Measurements from ENCODE around the gene PIKFYVE. TPM values are rescaled to one million over a fixed set of nuclear protein-coding genes. Genes with fewer than 3 reads are reported as not detected.
"Not testable (repeated sequence)": the region's sequence is repeated elsewhere in the genome, so short reads cannot be mapped to it uniquely, and the experiment has no call there.

Gene PIKFYVE
- total RNA-seq (2021) (28.8 and 32.1 TPM in 2 replicates), Bru-seq, nascent RNA (percentile 86 among the genes with signal in this experiment), BruChase-seq, experiment 1, labeled RNA remaining after a 2-hour chase (percentile 91 among the genes with signal in this experiment), BruChase-seq, experiment 2, labeled RNA remaining after a 6-hour chase (percentile 81 among the genes with signal in this experiment)
- long read RNA-seq, full-length matches to known transcripts: 2 of 11 reads
- long read RNA-seq, partial matches to known transcripts: 3 of 11 reads
- long read RNA-seq, other reads (novel, unspliced or antisense): 6 of 11 reads

DNA sequence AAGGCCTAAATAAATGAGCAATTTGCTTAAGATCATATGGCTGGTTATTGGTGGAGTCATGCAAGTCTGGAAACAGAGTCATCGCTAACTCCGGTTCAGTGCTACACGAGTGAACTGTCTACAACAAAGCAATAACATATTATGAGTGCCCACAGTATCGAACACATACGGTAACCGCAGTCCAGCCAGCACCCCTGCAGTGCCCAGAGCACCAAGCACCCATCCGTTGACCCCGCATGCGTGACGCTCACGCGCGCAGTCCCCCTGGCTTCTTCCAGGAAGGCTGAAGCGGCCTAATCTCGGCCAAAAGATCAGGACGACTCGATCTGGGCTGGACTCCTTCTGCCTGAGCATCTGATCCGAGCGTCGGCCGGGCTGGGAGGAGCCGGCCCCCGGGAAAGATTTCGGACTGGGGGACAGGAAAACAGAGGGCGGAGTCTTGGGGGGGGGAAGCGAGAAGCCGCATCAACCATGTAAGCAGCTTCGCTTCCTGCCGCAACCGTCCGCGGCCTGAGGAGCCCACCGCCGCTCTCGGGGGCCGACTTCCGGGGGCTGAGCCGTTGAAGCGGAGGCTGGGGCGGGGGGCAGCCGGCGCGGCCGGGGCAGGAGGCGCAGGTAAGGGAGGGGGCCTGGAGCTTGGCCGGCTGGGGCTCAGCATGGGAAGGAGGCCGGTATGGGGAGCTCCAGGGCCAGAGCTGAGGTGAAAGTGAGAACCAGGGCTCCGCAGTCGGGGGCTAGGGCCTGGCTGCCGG, at the start of gene PIKFYVE:
PIKFYVE (plus strand) TSS at position 455 of the 752 bp plus-strand sequence. CDS start 5,265 bp downstream, outside the sequence.
- DNase-seq (ENCODE audit: low spot score): peak; percentile 97
- peak within 1 kb of the TSS; percentile 89 for H3K27ac ChIP-seq (ENCODE audit: low read depth, low read length, poor library complexity, severe bottlenecking)
- intact Hi-C loops (cut with micrococcal nuclease; ENCODE audit: unreplicated experiment): loop anchor here (10.0 kb wide), 1 partner anchor 641 kb away; the partner anchor contains the start of gene METTL21A
- H3K4me3 ChIP-seq (ENCODE audit: low read depth, low read length, poor library complexity, severe bottlenecking): peak within 1 kb of the TSS; percentile 86
- no TSS peak for BruUV-seq (replicated peaks)
- ChIA-PET CTCF (interaction anchor here (0.6 to 1.2 kb wide), 3 partner anchors 11 to 34 kb away, joined by 3 to 4 read pairs (median 3); partner anchors contain the start of gene IDH1), POLR2A (ENCODE audit: low non-redundant PET) (no interaction called here)
- peaks cover 17% of the 10 kb centered on the region for H3K4me1 ChIP-seq (ENCODE audit: insufficient read depth, low read length, poor library complexity, severe bottlenecking)
- no peaks in the 10 kb centered on the region for H3K36me3 ChIP-seq (ENCODE audit: insufficient read depth, low read length, poor library complexity, severe bottlenecking)
- peaks cover 7% of the 10 kb centered on the region for H3K9me3 ChIP-seq (ENCODE audit: low read depth, low read length, poor library complexity, severe bottlenecking)
- TF ChIP-seq CTCF (conservative IDR thresholded peaks at IDR 0.05; ENCODE audit: low read depth, low read length) (no peak), EZH2 (IDR thresholded peaks at IDR 0.05; ENCODE audit: borderline replicate concordance, low read depth, low read length, poor library complexity, severe bottlenecking) (no peak)
- no peaks in the 10 kb centered on the region for H3K27me3 ChIP-seq (replicated peaks; ENCODE audit: insufficient read depth, low read depth, low read length, poor library complexity)

GRCh38 chr2:208221873-208222272, 44.2 kb upstream of the PIKFYVE start:
- H3K27me3 ChIP-seq (replicated peaks; ENCODE audit: insufficient read depth, low read depth, low read length, poor library complexity); H3K27ac ChIP-seq (ENCODE audit: low read depth, low read length, poor library complexity, severe bottlenecking); BruUV-seq (replicated peaks); H3K36me3 ChIP-seq (ENCODE audit: insufficient read depth, low read length, poor library complexity, severe bottlenecking); POLR2A ChIA-PET (ENCODE audit: low non-redundant PET); DNase-seq (ENCODE audit: low spot score); H3K4me1 ChIP-seq (ENCODE audit: insufficient read depth, low read length, poor library complexity, severe bottlenecking); intact Hi-C loops (cut with micrococcal nuclease; ENCODE audit: unreplicated experiment); CTCF ChIA-PET; H3K4me3 ChIP-seq (ENCODE audit: low read depth, low read length, poor library complexity, severe bottlenecking); H3K9me3 ChIP-seq (ENCODE audit: low read depth, low read length, poor library complexity, severe bottlenecking): not testable (repeated sequence)

GRCh38 chr2:208222351-208222750, 43.7 kb upstream of the PIKFYVE start:
- no peaks in the 10 kb centered on the region for H3K4me1 ChIP-seq (ENCODE audit: insufficient read depth, low read length, poor library complexity, severe bottlenecking)
- CTCF ChIA-PET: no interaction called here
- H3K27ac ChIP-seq (ENCODE audit: low read depth, low read length, poor library complexity, severe bottlenecking): no peak overlapping the region
- TF ChIP-seq EZH2 (IDR thresholded peaks at IDR 0.05; ENCODE audit: borderline replicate concordance, low read depth, low read length, poor library complexity, severe bottlenecking) (no peak), CTCF (conservative IDR thresholded peaks at IDR 0.05; ENCODE audit: low read depth, low read length) (no peak)
- DNase-seq (ENCODE audit: low spot score): no peak
- H3K4me3 ChIP-seq (ENCODE audit: low read depth, low read length, poor library complexity, severe bottlenecking): no peak overlapping the region
- no peaks in the 10 kb centered on the region for H3K27me3 ChIP-seq (replicated peaks; ENCODE audit: insufficient read depth, low read depth, low read length, poor library complexity)
- no peaks in the 10 kb centered on the region for H3K9me3 ChIP-seq (ENCODE audit: low read depth, low read length, poor library complexity, severe bottlenecking)
- intact Hi-C loops (cut with micrococcal nuclease; ENCODE audit: unreplicated experiment): no loop called here
- no TSS peak for BruUV-seq (replicated peaks)
- H3K36me3 ChIP-seq (ENCODE audit: insufficient read depth, low read length, poor library complexity, severe bottlenecking): no peaks in the 10 kb centered on the region
- POLR2A ChIA-PET (ENCODE audit: low non-redundant PET): interaction anchor here (0.7 kb wide), 1 partner anchor 20 kb away, joined by 3 read pairs; no protein-coding TSS in a partner anchor

Measured in A673 (cell line).